ENCODE results near the gene VILL.

The VILL gene

GRCh38 chr3:37989821-37990480 lies 635 bp upstream of the VILL start:
- no peak for DNase-seq
- Histone ChIP-seq H3K9ac (ENCODE audit: low read length) (no peak overlapping the region), H3K9me2 (replicated peaks; ENCODE audit: insufficient read depth, low read length) (no peaks in the 10 kb centered on the region), H3K79me2 (ENCODE audit: low read length) (no peaks in the 10 kb centered on the region), H3K4me2 (ENCODE audit: low read depth, low read length) (no peak overlapping the region), H3K27me3 (replicated peaks; ENCODE audit: insufficient read depth, low read length) (no peaks in the 10 kb centered on the region; the same call in 1 of the 2 replicates), H4K20me1 (ENCODE audit: insufficient read depth, low read length) (no peaks in the 10 kb centered on the region), H3F3A (ENCODE audit: insufficient read depth, low read length) (0 out of 2 replicates have a peak, but pooled peaks cover 5% of the 10 kb centered on the region), H3K4me3 (ENCODE audit: low read length) (no peak overlapping the region), H3K27ac (ENCODE audit: low read length) (no peak overlapping the region), H3K36me3 (replicated peaks; ENCODE audit: insufficient read depth, low read length) (no peaks in the 10 kb centered on the region), H2AFZ (ENCODE audit: low read length) (no peak overlapping the region), H3K9me3 (replicated peaks; ENCODE audit: insufficient read depth, low read length) (no peaks in the 10 kb centered on the region), H3K4me1 (ENCODE audit: low read length) (peaks cover 9% of the 10 kb centered on the region)
- TF ChIP-seq CTCF (IDR thresholded peaks at IDR 0.05; ENCODE audit: low read length) (no peak), EZH2phosphoT487 (IDR thresholded peaks at IDR 0.05; ENCODE audit: low read length) (no peak), EZH2 (optimal IDR thresholded peaks at IDR 0.05; ENCODE audit: low read depth, low read length) (no peak)

- no peaks in the 10 kb centered on the region for H3K79me2 ChIP-seq (ENCODE audit: low read length)
- no peak for TF ChIP-seq EZH2phosphoT487 (IDR thresholded peaks at IDR 0.05; ENCODE audit: low read length)
- no peak for TF ChIP-seq EZH2 (optimal IDR thresholded peaks at IDR 0.05; ENCODE audit: low read depth, low read length)
- TF ChIP-seq CTCF (IDR thresholded peaks at IDR 0.05; ENCODE audit: low read length), result no peak
- no peaks in the 10 kb centered on the region for H3K9me2 ChIP-seq (replicated peaks; ENCODE audit: insufficient read depth, low read length)
- H2AFZ ChIP-seq (ENCODE audit: low read length), result no peak overlapping the region
- H3F3A ChIP-seq (ENCODE audit: insufficient read depth, low read length), result 0 out of 2 replicates have a peak, but pooled peaks cover 5% of the 10 kb centered on the region
- no peak overlapping the region for H3K4me3 ChIP-seq (ENCODE audit: low read length)
- no peaks in the 10 kb centered on the region for H3K9me3 ChIP-seq (replicated peaks; ENCODE audit: insufficient read depth, low read length)
- no peak overlapping the region for H3K9ac ChIP-seq (ENCODE audit: low read length)
- no peaks in the 10 kb centered on the region for H4K20me1 ChIP-seq (ENCODE audit: insufficient read depth, low read length)
- DNase-seq, result no peak
- H3K27ac ChIP-seq (ENCODE audit: low read length), result no peak overlapping the region
- peaks cover 14% of the 10 kb centered on the region for H3K4me1 ChIP-seq (ENCODE audit: low read length)
- H3K36me3 ChIP-seq (replicated peaks; ENCODE audit: insufficient read depth, low read length), result no peaks in the 10 kb centered on the region
- H3K27me3 ChIP-seq (replicated peaks; ENCODE audit: insufficient read depth, low read length), result no peaks in the 10 kb centered on the region; the same call in 1 of the 2 replicates
- H3K4me2 ChIP-seq (ENCODE audit: low read depth, low read length), result no peak overlapping the region
Observed at GRCh38 chr3:37991109-37991508, 523 bp downstream of the VILL start.

GRCh38 chr3:37991823-37992222 lies 1.2 kb downstream of the VILL start:
- no peak for TF ChIP-seq EZH2phosphoT487 (IDR thresholded peaks at IDR 0.05; ENCODE audit: low read length)
- TF ChIP-seq EZH2 (optimal IDR thresholded peaks at IDR 0.05; ENCODE audit: low read depth, low read length), result no peak
- no peak for TF ChIP-seq CTCF (IDR thresholded peaks at IDR 0.05; ENCODE audit: low read length)
- no peak overlapping the region for H2AFZ ChIP-seq (ENCODE audit: low read length)
- H3K4me3 ChIP-seq (ENCODE audit: low read length), result no peak overlapping the region
- no peak overlapping the region for H3K27ac ChIP-seq (ENCODE audit: low read length)
- no peaks in the 10 kb centered on the region for H3K9me2 ChIP-seq (replicated peaks; ENCODE audit: insufficient read depth, low read length)
- H3K4me2 ChIP-seq (ENCODE audit: low read depth, low read length), result no peak overlapping the region
- H3K27me3 ChIP-seq (replicated peaks; ENCODE audit: insufficient read depth, low read length), result no peaks in the 10 kb centered on the region; the same call in 1 of the 2 replicates
- no peaks in the 10 kb centered on the region for H3K36me3 ChIP-seq (replicated peaks; ENCODE audit: insufficient read depth, low read length)
- peaks cover 18% of the 10 kb centered on the region for H3K4me1 ChIP-seq (ENCODE audit: low read length)
- no peaks in the 10 kb centered on the region for H3K9me3 ChIP-seq (replicated peaks; ENCODE audit: insufficient read depth, low read length)
- H4K20me1 ChIP-seq (ENCODE audit: insufficient read depth, low read length), result no peaks in the 10 kb centered on the region
- H3K9ac ChIP-seq (ENCODE audit: low read length), result no peak overlapping the region
- H3F3A ChIP-seq (ENCODE audit: insufficient read depth, low read length), result 0 out of 2 replicates have a peak, but pooled peaks cover 5% of the 10 kb centered on the region
- no peak for DNase-seq
- H3K79me2 ChIP-seq (ENCODE audit: low read length), result no peaks in the 10 kb centered on the region
